Type B pancreatic cell (in vitro differentiated cells): Measurements from ENCODE around the gene OSBP2. TPM values are rescaled to one million over a fixed set of nuclear protein-coding genes. Genes with fewer than 3 reads are reported as not detected.

Experiments used
- DNase-seq: peaks from one replicate; pipeline ENCODE4 v3.0.0; 2021; ENCODE audit warnings: mixed read lengths; ENCODE audit not compliant: unreplicated experiment; ENCODE audit errors: extremely low spot score
- H3K27ac Mint-ChIP-seq: 2 replicates; pipeline ENCODE4 v1.8.0; 2021; ENCODE audit warnings: mild to moderate bottlenecking, mixed read lengths
- H3K27me3 Mint-ChIP-seq: 2 replicates; pipeline ENCODE4 v1.8.0; 2021; ENCODE audit warnings: mixed read lengths
- H3K36me3 Mint-ChIP-seq: 2 replicates; pipeline ENCODE4 v1.8.0; 2021; ENCODE audit warnings: mixed read lengths
- H3K4me1 Mint-ChIP-seq: one replicate; pipeline ENCODE4 v1.8.0; 2021; ENCODE audit warnings: mixed read lengths; ENCODE audit not compliant: unreplicated experiment
- H3K4me3 Mint-ChIP-seq: 2 replicates; pipeline ENCODE4 v1.8.0; 2021; ENCODE audit warnings: mild to moderate bottlenecking, mixed read lengths
- H3K9me3 Mint-ChIP-seq: 2 replicates; pipeline ENCODE4 v1.8.0; 2021; ENCODE audit warnings: mixed read lengths
- CTCF ChIP-seq: fragments of 200-600 bp; sonication (generic); conservative IDR thresholded peaks from 2 replicates; pipeline ENCODE4 v1.5.0; 2021; ENCODE audit warnings: antibody characterized with exemption, mild to moderate bottlenecking
- total RNA-seq: library from RNA; stranded (reverse); gene quantifications from 2 replicates; pipeline ENCODE4 v1.2.1, GENCODE V29; 2021; ENCODE audit warnings: low replicate concordance

OSBP2 gene
- total RNA-seq, 1 donor from 2014 or later: 8.1 TPM

- H3K27me3 Mint-ChIP-seq: no peaks in the 10 kb centered on the region
Observed at GRCh38 chr22:30870451-30871345, 176.0 kb downstream of the OSBP2 start.

GRCh38 chr22:30871391-30872284, 177.0 kb downstream of the OSBP2 start:
- TF ChIP-seq CTCF: no peak
- Mint-ChIP-seq H3K4me3 (no peak overlapping the region), H3K4me1 (peaks cover 5% of the 10 kb centered on the region), H3K27ac (no peak overlapping the region), H3K27me3 (no peaks in the 10 kb centered on the region), H3K36me3 (no peaks in the 10 kb centered on the region), H3K9me3 (no peaks in the 10 kb centered on the region)
- peak; percentile 58 for DNase-seq

More at GRCh38 chr22:30870451-30871345, 176.0 kb downstream of the OSBP2 start:
- Mint-ChIP-seq H3K36me3 (no peaks in the 10 kb centered on the region), H3K4me1 (peaks cover 5% of the 10 kb centered on the region), H3K4me3 (no peak overlapping the region), H3K27ac (no peak overlapping the region), H3K9me3 (no peaks in the 10 kb centered on the region)
- DNase-seq: peak; percentile 67
- TF ChIP-seq CTCF: no peak

GRCh38 chr22:30872285-30873041, 177.8 kb downstream of the OSBP2 start:
- peaks cover 13% of the 10 kb centered on the region for H3K4me1 Mint-ChIP-seq
- no peak for TF ChIP-seq CTCF
- H3K4me3 Mint-ChIP-seq: no peak overlapping the region
- DNase-seq: peak; percentile 55
- no peaks in the 10 kb centered on the region for H3K27me3 Mint-ChIP-seq
- H3K36me3 Mint-ChIP-seq: no peaks in the 10 kb centered on the region
- no peaks in the 10 kb centered on the region for H3K9me3 Mint-ChIP-seq
- H3K27ac Mint-ChIP-seq: no peak overlapping the region

- H3K27me3 Mint-ChIP-seq: no peaks in the 10 kb centered on the region
- H3K9me3 Mint-ChIP-seq: no peaks in the 10 kb centered on the region
- H3K36me3 Mint-ChIP-seq: no peaks in the 10 kb centered on the region
- no peak for TF ChIP-seq CTCF
- peaks cover 18% of the 10 kb centered on the region for H3K4me1 Mint-ChIP-seq
- H3K27ac Mint-ChIP-seq: no peak overlapping the region
- H3K4me3 Mint-ChIP-seq: no peak overlapping the region
- peak; percentile 51 for DNase-seq
Observed at GRCh38 chr22:30873086-30873650, 178.5 kb downstream of the OSBP2 start.

- TF ChIP-seq CTCF: no peak
- Mint-ChIP-seq H3K27ac (no peak overlapping the region), H3K4me3 (no peak overlapping the region), H3K36me3 (no peaks in the 10 kb centered on the region), H3K9me3 (no peaks in the 10 kb centered on the region), H3K4me1 (peaks cover 23% of the 10 kb centered on the region), H3K27me3 (no peaks in the 10 kb centered on the region)
- peak; percentile 31 for DNase-seq
Observed at GRCh38 chr22:30873661-30874060, 179.0 kb downstream of the OSBP2 start.
